WTC11 (cell line): Measurements from ENCODE around the gene GRIN2A. TPM values are rescaled to one million over a fixed set of nuclear protein-coding genes. Genes with fewer than 3 reads are reported as not detected.

Experiments used
- ATAC-seq: fragments of 200-7000 bp; cut with Tn5 transposase; 2 replicates; pipeline ENCODE4 v1.10.0; 2021; ENCODE audit warnings: mild to moderate bottlenecking, moderate library complexity
- CTCF ChIA-PET: fragments of 300-600 bp; sonication (Branson Sonifier 250); formaldehyde crosslinking; loops from one replicate; lab custom pipeline; 2021; ENCODE audit warnings: antibody characterized with exemption; lab: Charles Lee
- POLR2A ChIA-PET: fragments of 350-600 bp; sonication (Branson Sonifier 250); formaldehyde crosslinking; loops from one replicate; lab custom pipeline; 2021; ENCODE audit warnings: antibody characterized with exemption; lab: Charles Lee
- DNase-seq: peaks from one replicate; pipeline ENCODE4 v3.0.0; 2021; ENCODE audit warnings: low spot score
- H3K27ac Mint-ChIP-seq: 2 replicates; pipeline ENCODE4 v1.8.0; 2021; ENCODE audit warnings: mixed read lengths
- H3K27me3 Mint-ChIP-seq: 2 replicates; pipeline ENCODE4 v1.8.0; 2021; ENCODE audit warnings: low read depth, mild to moderate bottlenecking, moderate library complexity, mixed read lengths
- H3K36me3 Mint-ChIP-seq: 2 replicates; pipeline ENCODE4 v1.8.0; 2021; ENCODE audit warnings: mixed read lengths
- H3K4me1 Mint-ChIP-seq: 2 replicates; pipeline ENCODE4 v1.8.0; 2022; ENCODE audit warnings: mixed read lengths
- H3K4me3 Mint-ChIP-seq: 2 replicates; pipeline ENCODE4 v1.8.0; 2021; ENCODE audit warnings: mild to moderate bottlenecking, moderate library complexity, mixed read lengths
- H3K9me3 Mint-ChIP-seq: 2 replicates; pipeline ENCODE4 v1.8.0; 2021; ENCODE audit warnings: mixed read lengths
- CBFB ChIP-seq: sonication (generic); formaldehyde crosslinking; IDR thresholded peaks from 2 replicates; pipeline ENCODE4 v1.8.1; 2022; ENCODE audit warnings: mild to moderate bottlenecking, low read depth, missing genetic modification reagents
- GABPB1 ChIP-seq: sonication (generic); formaldehyde crosslinking; IDR thresholded peaks from 2 replicates; pipeline ENCODE4 v1.8.1; 2023; ENCODE audit warnings: mild to moderate bottlenecking, missing genetic modification reagents
- HMGA2 ChIP-seq: fragments of 250-450 bp; sonication (Bioruptor Pico); IDR thresholded peaks from 2 replicates; pipeline ENCODE4 v1.4.0; 2021; ENCODE audit warnings: mild to moderate bottlenecking, moderate library complexity
- KAT7 ChIP-seq: sonication (generic); formaldehyde crosslinking; IDR thresholded peaks from 2 replicates; pipeline ENCODE4 v1.8.1; 2023; ENCODE audit warnings: missing genetic modification reagents, mild to moderate bottlenecking, borderline replicate concordance
- NFYB ChIP-seq: sonication (generic); formaldehyde crosslinking; conservative IDR thresholded peaks from 2 replicates; pipeline ENCODE4 v1.8.0; 2022; ENCODE audit warnings: low read depth, missing genetic modification reagents
- SMAD4 ChIP-seq: sonication (generic); formaldehyde crosslinking; IDR thresholded peaks from 2 replicates; pipeline ENCODE4 v1.8.0; 2022; ENCODE audit warnings: mild to moderate bottlenecking, missing genetic modification reagents
- ZNF121 ChIP-seq: sonication (generic); formaldehyde crosslinking; IDR thresholded peaks from 2 replicates; pipeline ENCODE4 v1.8.0; 2023; ENCODE audit warnings: missing genetic modification reagents
- ZNF219 ChIP-seq: sonication (generic); formaldehyde crosslinking; IDR thresholded peaks from 2 replicates; pipeline ENCODE4 v1.8.0; 2023; ENCODE audit warnings: missing genetic modification reagents, mild to moderate bottlenecking, borderline replicate concordance
- ZNF416 ChIP-seq: fragments of 250-450 bp; sonication (Bioruptor Pico); IDR thresholded peaks from 2 replicates; pipeline ENCODE4 v1.9.0; 2021; ENCODE audit warnings: mild to moderate bottlenecking, inconsistent platforms
- total RNA-seq: library from RNA; stranded (reverse); gene quantifications from 3 replicates; pipeline ENCODE4 v1.2.3, GENCODE V29; 2021
- TF ChIP-seq, protein P1 (sequence below): sonication (generic); formaldehyde crosslinking; IDR thresholded peaks from 2 replicates; pipeline ENCODE4 v1.8.0; 2022; ENCODE audit warnings: mild to moderate bottlenecking, missing genetic modification reagents
- TF ChIP-seq, protein P2 (sequence below): sonication (generic); formaldehyde crosslinking; IDR thresholded peaks from 2 replicates; pipeline ENCODE4 v1.8.1; 2023; ENCODE audit warnings: mild to moderate bottlenecking, missing genetic modification reagents, moderate library complexity
- TF ChIP-seq, protein P3 (sequence below): sonication (generic); formaldehyde crosslinking; IDR thresholded peaks from 2 replicates; pipeline ENCODE4 v1.8.0; 2022; ENCODE audit warnings: mild to moderate bottlenecking, missing genetic modification reagents
- TF ChIP-seq, protein P4 (sequence below): sonication (generic); formaldehyde crosslinking; IDR thresholded peaks from 2 replicates; pipeline ENCODE4 v1.8.1; 2022; ENCODE audit warnings: low read depth, missing genetic modification reagents, borderline replicate concordance
- TF ChIP-seq, protein P5 (sequence below): sonication (generic); formaldehyde crosslinking; IDR thresholded peaks from 2 replicates; pipeline ENCODE4 v1.8.1; 2023; ENCODE audit warnings: mild to moderate bottlenecking, missing genetic modification reagents, moderate library complexity
- TF ChIP-seq, protein P6 (sequence below): sonication (generic); formaldehyde crosslinking; conservative IDR thresholded peaks from 2 replicates; pipeline ENCODE4 v1.8.1; 2023; ENCODE audit warnings: mild to moderate bottlenecking, low read depth, missing genetic modification reagents, moderate library complexity
- TF ChIP-seq, protein P7 (sequence below): fragments of 250-450 bp; sonication (Bioruptor Pico); conservative IDR thresholded peaks from 2 replicates; pipeline ENCODE4 v1.9.0; 2021; ENCODE audit warnings: mild to moderate bottlenecking

Gene GRIN2A
- total RNA-seq, 1 experiment from 2014 or later, result 3.5 TPM

DNA sequence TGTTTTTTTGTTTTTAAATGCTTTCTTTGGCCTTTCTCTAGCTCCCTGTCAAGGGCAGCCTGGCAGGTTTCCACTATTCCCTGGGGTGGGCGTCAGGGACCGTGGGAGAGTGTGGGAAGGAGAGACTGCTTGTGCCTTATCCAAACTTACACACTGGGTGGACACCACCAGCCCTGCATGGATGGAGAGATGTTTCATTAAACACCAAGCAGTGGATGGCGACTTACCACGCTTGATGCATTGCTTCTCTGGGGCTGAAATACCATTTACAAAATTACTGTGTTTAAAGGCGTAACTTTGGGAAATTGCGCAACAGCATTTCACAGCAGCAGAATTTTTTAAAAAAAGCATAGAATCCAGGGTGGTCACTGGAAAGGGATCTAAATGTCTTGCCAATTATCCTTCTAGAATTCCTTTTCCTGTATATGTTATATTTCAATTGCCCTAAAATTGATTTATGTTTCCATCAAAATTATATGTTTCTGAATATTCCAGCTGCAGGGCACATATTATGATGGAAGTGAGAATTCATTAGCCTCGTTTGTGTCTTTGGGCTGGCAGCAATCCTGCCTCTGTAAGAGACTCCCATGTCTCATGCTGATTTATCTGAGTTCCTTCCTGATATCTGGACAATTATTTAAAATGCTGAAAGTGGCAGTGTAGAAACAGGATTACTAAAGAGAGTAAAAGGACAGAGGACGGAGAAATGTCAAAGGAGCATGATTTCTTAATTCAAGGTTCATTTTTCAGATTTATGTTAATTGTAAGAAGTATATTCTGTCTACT, 247.3 kb downstream of the GRIN2A start:
- ATAC-seq, result no peak
- TF ChIP-seq, protein P1, sequence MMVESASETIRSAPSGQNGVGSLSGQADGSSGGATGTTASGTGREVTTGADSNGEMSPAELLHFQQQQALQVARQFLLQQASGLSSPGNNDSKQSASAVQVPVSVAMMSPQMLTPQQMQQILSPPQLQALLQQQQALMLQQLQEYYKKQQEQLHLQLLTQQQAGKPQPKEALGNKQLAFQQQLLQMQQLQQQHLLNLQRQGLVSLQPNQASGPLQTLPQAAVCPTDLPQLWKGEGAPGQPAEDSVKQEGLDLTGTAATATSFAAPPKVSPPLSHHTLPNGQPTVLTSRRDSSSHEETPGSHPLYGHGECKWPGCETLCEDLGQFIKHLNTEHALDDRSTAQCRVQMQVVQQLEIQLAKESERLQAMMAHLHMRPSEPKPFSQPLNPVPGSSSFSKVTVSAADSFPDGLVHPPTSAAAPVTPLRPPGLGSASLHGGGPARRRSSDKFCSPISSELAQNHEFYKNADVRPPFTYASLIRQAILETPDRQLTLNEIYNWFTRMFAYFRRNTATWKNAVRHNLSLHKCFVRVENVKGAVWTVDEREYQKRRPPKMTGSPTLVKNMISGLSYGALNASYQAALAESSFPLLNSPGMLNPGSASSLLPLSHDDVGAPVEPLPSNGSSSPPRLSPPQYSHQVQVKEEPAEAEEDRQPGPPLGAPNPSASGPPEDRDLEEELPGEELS (CRISPR knock-in tag), result no peak
- TF ChIP-seq, protein P2, sequence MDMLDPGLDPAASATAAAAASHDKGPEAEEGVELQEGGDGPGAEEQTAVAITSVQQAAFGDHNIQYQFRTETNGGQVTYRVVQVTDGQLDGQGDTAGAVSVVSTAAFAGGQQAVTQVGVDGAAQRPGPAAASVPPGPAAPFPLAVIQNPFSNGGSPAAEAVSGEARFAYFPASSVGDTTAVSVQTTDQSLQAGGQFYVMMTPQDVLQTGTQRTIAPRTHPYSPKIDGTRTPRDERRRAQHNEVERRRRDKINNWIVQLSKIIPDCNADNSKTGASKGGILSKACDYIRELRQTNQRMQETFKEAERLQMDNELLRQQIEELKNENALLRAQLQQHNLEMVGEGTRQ (CRISPR knock-in tag), result no peak
- Mint-ChIP-seq H3K4me3 (no peak overlapping the region), H3K27me3 (no peaks in the 10 kb centered on the region), H3K4me1 (no peaks in the 10 kb centered on the region), H3K36me3 (no peaks in the 10 kb centered on the region), H3K27ac (no peak overlapping the region), H3K9me3 (no peaks in the 10 kb centered on the region)
- DNase-seq, result no peak
- ChIA-PET POLR2A (no interaction called here), CTCF (no interaction called here)

DNA sequence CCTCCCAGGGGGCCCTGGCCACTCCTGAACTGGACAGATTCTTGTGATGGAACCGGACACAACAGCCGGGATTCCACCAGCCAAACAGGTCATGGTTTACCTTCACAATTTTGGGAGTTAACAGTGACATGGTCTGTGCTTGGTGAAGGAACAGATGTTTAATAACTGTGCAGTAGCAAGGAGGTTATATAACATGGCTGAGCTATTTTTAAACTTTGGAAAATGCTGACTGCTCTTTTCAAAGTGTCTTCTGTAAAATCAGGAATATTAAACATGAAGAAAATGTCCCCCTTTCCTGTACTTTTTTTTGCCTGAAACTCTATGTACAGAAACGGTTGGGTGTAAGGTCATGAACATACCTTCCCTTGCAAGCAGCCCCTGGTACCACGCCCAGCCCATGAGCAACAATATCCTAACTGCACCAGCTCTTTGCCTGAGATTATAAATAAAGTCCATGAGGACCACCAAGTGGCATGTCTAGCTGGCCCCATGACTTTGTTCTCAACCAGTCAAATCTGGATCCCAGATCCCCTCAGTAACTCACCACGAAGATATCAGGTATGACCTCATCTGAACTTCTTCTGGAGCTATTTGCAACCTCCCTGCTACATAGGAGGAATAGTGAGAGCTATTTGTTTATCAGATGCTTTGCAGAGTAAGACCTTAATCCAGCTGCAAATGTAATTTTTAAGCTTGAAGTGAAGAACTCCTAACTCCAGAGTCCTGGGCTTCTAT, 249.1 kb downstream of the GRIN2A start:
- ATAC-seq (no peak), DNase-seq (no peak)
- Mint-ChIP-seq H3K27ac (no peak overlapping the region), H3K36me3 (no peaks in the 10 kb centered on the region), H3K9me3 (no peaks in the 10 kb centered on the region), H3K4me1 (no peaks in the 10 kb centered on the region), H3K27me3 (no peaks in the 10 kb centered on the region), H3K4me3 (no peak overlapping the region)
- ChIA-PET CTCF (interaction anchor here (0.6 to 1.4 kb wide), 2 partner anchors 146 to 201 kb away, joined by 3 to 4 read pairs; no protein-coding TSS in a partner anchor), POLR2A (no interaction called here)
- TF ChIP-seq, protein P3, sequence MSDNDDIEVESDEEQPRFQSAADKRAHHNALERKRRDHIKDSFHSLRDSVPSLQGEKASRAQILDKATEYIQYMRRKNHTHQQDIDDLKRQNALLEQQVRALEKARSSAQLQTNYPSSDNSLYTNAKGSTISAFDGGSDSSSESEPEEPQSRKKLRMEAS (CRISPR knock-in tag), result no peak
- no peak for TF ChIP-seq KAT7 (CRISPR knock-in tag)

DNA sequence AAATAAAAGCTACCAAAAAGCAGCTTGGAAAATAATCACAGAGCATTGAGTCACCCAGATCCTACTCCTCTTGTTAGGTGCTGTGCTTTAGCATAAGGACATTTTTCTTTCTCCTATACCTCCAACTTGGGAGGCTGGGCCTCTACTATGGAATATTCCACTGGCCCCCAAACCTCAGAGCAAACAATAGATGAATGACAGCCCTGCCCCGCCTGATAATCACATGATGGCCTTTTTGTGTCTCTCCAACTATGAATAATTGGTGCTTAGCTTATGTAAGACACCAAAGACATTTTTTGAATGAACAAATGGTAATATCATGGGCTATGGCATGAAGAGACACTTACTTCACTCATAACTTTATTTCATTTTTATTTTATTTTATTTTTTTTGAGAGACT, 250.2 kb downstream of the GRIN2A start:
- CTCF ChIA-PET, result no interaction called here
- Mint-ChIP-seq H3K4me3 (no peak overlapping the region), H3K36me3 (no peaks in the 10 kb centered on the region), H3K4me1 (no peaks in the 10 kb centered on the region), H3K27ac (no peak overlapping the region), H3K27me3 (no peaks in the 10 kb centered on the region), H3K9me3 (no peaks in the 10 kb centered on the region)
- ATAC-seq (no peak), DNase-seq (no peak)
- POLR2A ChIA-PET, result no interaction called here
- no peak for TF ChIP-seq GABPB1 (CRISPR knock-in tag)
- TF ChIP-seq, protein P4, sequence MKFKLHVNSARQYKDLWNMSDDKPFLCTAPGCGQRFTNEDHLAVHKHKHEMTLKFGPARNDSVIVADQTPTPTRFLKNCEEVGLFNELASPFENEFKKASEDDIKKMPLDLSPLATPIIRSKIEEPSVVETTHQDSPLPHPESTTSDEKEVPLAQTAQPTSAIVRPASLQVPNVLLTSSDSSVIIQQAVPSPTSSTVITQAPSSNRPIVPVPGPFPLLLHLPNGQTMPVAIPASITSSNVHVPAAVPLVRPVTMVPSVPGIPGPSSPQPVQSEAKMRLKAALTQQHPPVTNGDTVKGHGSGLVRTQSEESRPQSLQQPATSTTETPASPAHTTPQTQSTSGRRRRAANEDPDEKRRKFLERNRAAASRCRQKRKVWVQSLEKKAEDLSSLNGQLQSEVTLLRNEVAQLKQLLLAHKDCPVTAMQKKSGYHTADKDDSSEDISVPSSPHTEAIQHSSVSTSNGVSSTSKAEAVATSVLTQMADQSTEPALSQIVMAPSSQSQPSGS (CRISPR knock-in tag), result no peak

DNA sequence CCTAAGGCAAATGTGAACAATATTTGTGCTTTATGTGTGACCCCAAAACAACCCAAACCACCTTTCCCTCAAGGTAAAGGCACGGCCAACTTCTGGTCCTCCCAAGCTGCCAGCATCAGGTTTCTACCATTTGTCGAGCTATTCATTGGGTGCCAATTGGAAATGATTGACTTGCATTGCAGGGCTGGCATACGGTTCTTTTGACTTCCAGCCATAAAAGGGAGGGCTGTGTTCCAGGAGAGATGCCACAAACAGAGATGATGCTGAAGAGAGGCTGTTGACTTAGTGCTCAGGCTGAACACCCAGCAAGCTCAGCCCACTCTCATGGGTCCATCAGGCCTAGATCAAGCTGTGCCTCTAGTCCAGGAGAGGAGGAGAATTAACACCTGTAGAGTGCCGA, 252.4 kb downstream of the GRIN2A start:
- H3K36me3 Mint-ChIP-seq, result no peaks in the 10 kb centered on the region
- no peaks in the 10 kb centered on the region for H3K9me3 Mint-ChIP-seq
- H3K27ac Mint-ChIP-seq, result no peak overlapping the region
- ATAC-seq (no peak), DNase-seq (no peak)
- H3K4me1 Mint-ChIP-seq, result peaks cover 7% of the 10 kb centered on the region
- POLR2A ChIA-PET, result no interaction called here
- no peak overlapping the region for H3K4me3 Mint-ChIP-seq
- CTCF ChIA-PET, result no interaction called here
- no peaks in the 10 kb centered on the region for H3K27me3 Mint-ChIP-seq
- TF ChIP-seq ZNF121 (CRISPR knock-in tag) (no peak), NFYB (CRISPR knock-in tag) (no peak), ZNF219 (CRISPR knock-in tag) (no peak), SMAD4 (CRISPR knock-in tag) (no peak), HMGA2 (CRISPR knock-in tag) (no peak), CBFB (CRISPR knock-in tag) (no peak), ZNF416 (CRISPR knock-in tag) (no peak)
- TF ChIP-seq, protein P5, sequence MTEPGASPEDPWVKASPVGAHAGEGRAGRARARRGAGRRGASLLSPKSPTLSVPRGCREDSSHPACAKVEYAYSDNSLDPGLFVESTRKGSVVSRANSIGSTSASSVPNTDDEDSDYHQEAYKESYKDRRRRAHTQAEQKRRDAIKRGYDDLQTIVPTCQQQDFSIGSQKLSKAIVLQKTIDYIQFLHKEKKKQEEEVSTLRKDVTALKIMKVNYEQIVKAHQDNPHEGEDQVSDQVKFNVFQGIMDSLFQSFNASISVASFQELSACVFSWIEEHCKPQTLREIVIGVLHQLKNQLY, result no peak
- TF ChIP-seq, protein P6, sequence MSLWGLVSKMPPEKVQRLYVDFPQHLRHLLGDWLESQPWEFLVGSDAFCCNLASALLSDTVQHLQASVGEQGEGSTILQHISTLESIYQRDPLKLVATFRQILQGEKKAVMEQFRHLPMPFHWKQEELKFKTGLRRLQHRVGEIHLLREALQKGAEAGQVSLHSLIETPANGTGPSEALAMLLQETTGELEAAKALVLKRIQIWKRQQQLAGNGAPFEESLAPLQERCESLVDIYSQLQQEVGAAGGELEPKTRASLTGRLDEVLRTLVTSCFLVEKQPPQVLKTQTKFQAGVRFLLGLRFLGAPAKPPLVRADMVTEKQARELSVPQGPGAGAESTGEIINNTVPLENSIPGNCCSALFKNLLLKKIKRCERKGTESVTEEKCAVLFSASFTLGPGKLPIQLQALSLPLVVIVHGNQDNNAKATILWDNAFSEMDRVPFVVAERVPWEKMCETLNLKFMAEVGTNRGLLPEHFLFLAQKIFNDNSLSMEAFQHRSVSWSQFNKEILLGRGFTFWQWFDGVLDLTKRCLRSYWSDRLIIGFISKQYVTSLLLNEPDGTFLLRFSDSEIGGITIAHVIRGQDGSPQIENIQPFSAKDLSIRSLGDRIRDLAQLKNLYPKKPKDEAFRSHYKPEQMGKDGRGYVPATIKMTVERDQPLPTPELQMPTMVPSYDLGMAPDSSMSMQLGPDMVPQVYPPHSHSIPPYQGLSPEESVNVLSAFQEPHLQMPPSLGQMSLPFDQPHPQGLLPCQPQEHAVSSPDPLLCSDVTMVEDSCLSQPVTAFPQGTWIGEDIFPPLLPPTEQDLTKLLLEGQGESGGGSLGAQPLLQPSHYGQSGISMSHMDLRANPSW (CRISPR knock-in tag), result no peak
- TF ChIP-seq, protein P7, sequence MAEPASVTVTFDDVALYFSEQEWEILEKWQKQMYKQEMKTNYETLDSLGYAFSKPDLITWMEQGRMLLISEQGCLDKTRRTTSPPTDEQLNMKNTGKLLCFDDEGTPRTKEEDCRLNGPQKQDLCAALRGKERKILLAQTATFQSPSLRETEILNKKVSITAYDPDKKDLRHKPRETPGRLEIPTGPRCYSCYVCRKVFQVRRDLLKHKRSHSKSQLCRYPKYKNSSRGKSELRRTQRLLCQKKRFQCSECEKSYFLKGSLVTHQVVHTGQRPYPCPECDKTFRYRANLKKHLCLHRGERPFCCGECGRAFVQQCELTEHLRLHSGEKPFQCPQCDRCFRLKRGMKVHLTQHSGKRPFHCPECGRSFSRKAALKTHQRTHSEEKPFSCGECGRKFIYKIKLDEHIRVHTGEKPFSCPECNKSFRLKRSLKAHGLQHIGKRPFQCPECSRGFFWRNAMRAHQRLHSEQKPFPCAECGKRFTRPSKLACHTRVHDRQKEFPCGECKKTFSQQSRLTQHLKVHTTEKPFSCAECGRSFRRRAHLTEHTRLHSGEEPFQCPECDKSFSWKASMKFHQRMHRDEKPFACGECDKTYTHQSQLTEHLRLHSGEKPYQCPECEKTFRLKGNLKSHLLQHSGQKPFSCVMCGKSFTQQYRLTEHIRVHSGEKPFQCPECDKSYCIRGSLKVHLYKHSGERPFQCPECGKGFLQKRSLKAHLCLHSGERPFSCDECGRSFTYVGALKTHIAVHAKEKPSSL, result no peak
